ENCODE results near the gene CPED1.

Gene CPED1

GRCh38 chr7:121077165-121077630 lies 88.7 kb downstream of the CPED1 start:
- no peak overlapping the region for H3K4me3 ChIP-seq (ENCODE audit: low read length)
- H3K4me1 ChIP-seq (ENCODE audit: insufficient read depth, low read length), result peaks cover 7% of the 10 kb centered on the region; the same call in 1 of the 2 replicates
- H3K27me3 ChIP-seq (ENCODE audit: insufficient read depth, low read length), result no peaks in the 10 kb centered on the region
- no peak overlapping the region for H3K27ac ChIP-seq (ENCODE audit: low read depth, low read length)
- no peaks in the 10 kb centered on the region for H3K36me3 ChIP-seq (ENCODE audit: insufficient read depth, low read length)
- H3K9me3 ChIP-seq (ENCODE audit: insufficient read depth, low read depth, low read length), result no peaks in the 10 kb centered on the region
- H3K9ac ChIP-seq (ENCODE audit: low read depth, low read length), result no peak overlapping the region

GRCh38 chr7:121078701-121079227 lies 90.3 kb downstream of the CPED1 start:
- no peak overlapping the region for H3K9ac ChIP-seq (ENCODE audit: low read depth, low read length)
- H3K27me3 ChIP-seq (ENCODE audit: insufficient read depth, low read length), result no peaks in the 10 kb centered on the region
- WGBS, result 97% methylated on average over 2 of the region's 2 CpGs
- no peaks in the 10 kb centered on the region for H3K9me3 ChIP-seq (ENCODE audit: insufficient read depth, low read depth, low read length)
- no peak overlapping the region for H3K27ac ChIP-seq (ENCODE audit: low read depth, low read length)
- H3K4me3 ChIP-seq (ENCODE audit: low read length), result no peak overlapping the region
- no peaks in the 10 kb centered on the region for H3K36me3 ChIP-seq (ENCODE audit: insufficient read depth, low read length)
- peaks cover 10% of the 10 kb centered on the region for H3K4me1 ChIP-seq (ENCODE audit: insufficient read depth, low read length)

- 88% methylated on average over 5 of the region's 5 CpGs for whole genome bisulfite sequencing
- Histone ChIP-seq H3K9me3 (ENCODE audit: insufficient read depth, low read depth, low read length) (no peaks in the 10 kb centered on the region), H3K27ac (ENCODE audit: low read depth, low read length) (no peak overlapping the region), H3K9ac (ENCODE audit: low read depth, low read length) (no peak overlapping the region), H3K4me1 (ENCODE audit: insufficient read depth, low read length) (peaks cover 8% of the 10 kb centered on the region), H3K36me3 (ENCODE audit: insufficient read depth, low read length) (no peaks in the 10 kb centered on the region), H3K4me3 (ENCODE audit: low read length) (no peak overlapping the region), H3K27me3 (ENCODE audit: insufficient read depth, low read length) (no peaks in the 10 kb centered on the region)
Observed at GRCh38 chr7:121079425-121080169, 91.1 kb downstream of the CPED1 start.

- no peak overlapping the region for H3K27ac ChIP-seq (ENCODE audit: low read depth, low read length)
- H3K27me3 ChIP-seq (ENCODE audit: insufficient read depth, low read length), result no peaks in the 10 kb centered on the region
- no peaks in the 10 kb centered on the region for H3K36me3 ChIP-seq (ENCODE audit: insufficient read depth, low read length)
- no peak overlapping the region for H3K4me3 ChIP-seq (ENCODE audit: low read length)
- no peaks in the 10 kb centered on the region for H3K9me3 ChIP-seq (ENCODE audit: insufficient read depth, low read depth, low read length)
- H3K4me1 ChIP-seq (ENCODE audit: insufficient read depth, low read length), result peaks cover 3% of the 10 kb centered on the region; the same call in 1 of the 2 replicates
- WGBS, result 100% methylated on average over 1 of the region's 2 CpGs
- H3K9ac ChIP-seq (ENCODE audit: low read depth, low read length), result no peak overlapping the region
Observed at GRCh38 chr7:121080257-121080912, 91.9 kb downstream of the CPED1 start.

- Histone ChIP-seq H3K9me3 (ENCODE audit: insufficient read depth, low read depth, low read length) (no peaks in the 10 kb centered on the region), H3K27ac (ENCODE audit: low read depth, low read length) (no peak overlapping the region), H3K4me1 (ENCODE audit: insufficient read depth, low read length) (peaks cover 3% of the 10 kb centered on the region; the same call in 1 of the 2 replicates), H3K9ac (ENCODE audit: low read depth, low read length) (no peak overlapping the region), H3K36me3 (ENCODE audit: insufficient read depth, low read length) (no peaks in the 10 kb centered on the region), H3K27me3 (ENCODE audit: insufficient read depth, low read length) (no peaks in the 10 kb centered on the region), H3K4me3 (ENCODE audit: low read length) (no peak overlapping the region)
- WGBS, result 79% methylated on average over 3 of the region's 4 CpGs
Observed at GRCh38 chr7:121080913-121081326, 92.4 kb downstream of the CPED1 start.

GRCh38 chr7:121081327-121081936 lies 92.9 kb downstream of the CPED1 start:
- H3K27ac ChIP-seq (ENCODE audit: low read depth, low read length), result no peak overlapping the region
- WGBS, result 67% methylated on average over 3 of the region's 3 CpGs
- no peak overlapping the region for H3K4me3 ChIP-seq (ENCODE audit: low read length)
- H3K27me3 ChIP-seq (ENCODE audit: insufficient read depth, low read length), result no peaks in the 10 kb centered on the region
- no peaks in the 10 kb centered on the region for H3K36me3 ChIP-seq (ENCODE audit: insufficient read depth, low read length)
- H3K9ac ChIP-seq (ENCODE audit: low read depth, low read length), result no peak overlapping the region
- H3K4me1 ChIP-seq (ENCODE audit: insufficient read depth, low read length), result peaks cover 3% of the 10 kb centered on the region; the same call in 1 of the 2 replicates
- H3K9me3 ChIP-seq (ENCODE audit: insufficient read depth, low read depth, low read length), result no peaks in the 10 kb centered on the region

GRCh38 chr7:121082400-121083101 lies 94.0 kb downstream of the CPED1 start:
- Histone ChIP-seq H3K9me3 (ENCODE audit: insufficient read depth, low read depth, low read length) (no peaks in the 10 kb centered on the region), H3K9ac (ENCODE audit: low read depth, low read length) (no peak overlapping the region), H3K4me3 (ENCODE audit: low read length) (no peak overlapping the region), H3K36me3 (ENCODE audit: insufficient read depth, low read length) (no peaks in the 10 kb centered on the region), H3K27me3 (ENCODE audit: insufficient read depth, low read length) (no peaks in the 10 kb centered on the region), H3K4me1 (ENCODE audit: insufficient read depth, low read length) (peaks cover 3% of the 10 kb centered on the region; the same call in 1 of the 2 replicates), H3K27ac (ENCODE audit: low read depth, low read length) (no peak overlapping the region)

GRCh38 chr7:121083138-121083789 lies 94.8 kb downstream of the CPED1 start:
- Histone ChIP-seq H3K4me1 (ENCODE audit: insufficient read depth, low read length) (peaks cover 3% of the 10 kb centered on the region; the same call in 1 of the 2 replicates), H3K36me3 (ENCODE audit: insufficient read depth, low read length) (no peaks in the 10 kb centered on the region), H3K9me3 (ENCODE audit: insufficient read depth, low read depth, low read length) (no peaks in the 10 kb centered on the region)

GRCh38 chr7:121083790-121084251 lies 95.3 kb downstream of the CPED1 start:
- WGBS, result no CpG with 5 or more reads among the region's 1 CpG
- Histone ChIP-seq H3K36me3 (ENCODE audit: insufficient read depth, low read length) (no peaks in the 10 kb centered on the region), H3K27ac (ENCODE audit: low read depth, low read length) (no peak overlapping the region), H3K27me3 (ENCODE audit: insufficient read depth, low read length) (no peaks in the 10 kb centered on the region), H3K9me3 (ENCODE audit: insufficient read depth, low read depth, low read length) (no peaks in the 10 kb centered on the region), H3K9ac (ENCODE audit: low read depth, low read length) (no peak overlapping the region), H3K4me1 (ENCODE audit: insufficient read depth, low read length) (peaks cover 3% of the 10 kb centered on the region; the same call in 1 of the 2 replicates), H3K4me3 (ENCODE audit: low read length) (no peak overlapping the region)

More at GRCh38 chr7:121083138-121083789, 94.8 kb downstream of the CPED1 start:
- 93% methylated on average over 4 of the region's 4 CpGs for WGBS
- no peak overlapping the region for H3K27ac ChIP-seq (ENCODE audit: low read depth, low read length)
- no peaks in the 10 kb centered on the region for H3K27me3 ChIP-seq (ENCODE audit: insufficient read depth, low read length)
- no peak overlapping the region for H3K9ac ChIP-seq (ENCODE audit: low read depth, low read length)
- no peak overlapping the region for H3K4me3 ChIP-seq (ENCODE audit: low read length)

- Histone ChIP-seq H3K9ac (ENCODE audit: low read depth, low read length) (no peak overlapping the region), H3K9me3 (ENCODE audit: insufficient read depth, low read depth, low read length) (no peaks in the 10 kb centered on the region), H3K27me3 (ENCODE audit: insufficient read depth, low read length) (no peaks in the 10 kb centered on the region), H3K36me3 (ENCODE audit: insufficient read depth, low read length) (no peaks in the 10 kb centered on the region), H3K27ac (ENCODE audit: low read depth, low read length) (no peak overlapping the region), H3K4me3 (ENCODE audit: low read length) (no peak overlapping the region), H3K4me1 (ENCODE audit: insufficient read depth, low read length) (peaks cover 3% of the 10 kb centered on the region; the same call in 1 of the 2 replicates)
- WGBS, result no CpG with 5 or more reads among the region's 2 CpGs
Observed at GRCh38 chr7:121084256-121084655, 95.7 kb downstream of the CPED1 start.
